ENCODE data around the gene CXCR1. TPM values are rescaled to one million over a fixed set of nuclear protein-coding genes. Genes with fewer than 3 reads are reported as not detected.

Gene CXCR1
- total and polyA plus RNA-seq, 2 of the 4 experiments (the other 2 are of a cell fraction) = not detected

DNA sequence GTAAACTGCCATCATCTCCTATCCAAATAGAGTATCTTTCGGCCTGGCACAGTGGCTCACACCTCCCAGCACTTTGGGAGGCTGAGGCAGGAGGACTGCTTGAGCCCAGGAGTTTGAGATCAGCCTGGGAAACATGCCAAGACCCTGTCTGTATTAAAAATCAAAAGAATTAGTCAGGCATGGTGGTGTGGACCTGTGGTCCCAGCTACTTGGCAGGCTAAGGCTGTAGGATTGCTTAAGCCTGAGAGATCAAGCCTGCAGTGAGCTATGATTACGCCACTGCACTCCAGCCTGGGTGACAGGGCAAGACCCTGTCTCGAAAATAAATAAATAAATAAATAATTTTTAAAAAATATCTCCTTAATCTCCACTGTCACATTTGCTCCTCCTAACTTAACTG, 35.5 kb upstream of the CXCR1 start:
- Histone ChIP-seq H2BK120ac (ENCODE audit: low read depth, low read length) (no peak overlapping the region), H3K18ac (ENCODE audit: low read depth, low read length) (no peak overlapping the region), H2AFZ (replicated peaks; ENCODE audit: low read length, poor library complexity) (no peak overlapping the region), H4K20me1 (ENCODE audit: insufficient read depth, low read length) (no peaks in the 10 kb centered on the region), H4K8ac (ENCODE audit: low read depth in 2 of 2, low read length in 2 of 2) (no peak overlapping the region), H3K4me3 (ENCODE audit: insufficient read depth, low read depth, low read length) (no peak overlapping the region), H4K5ac (ENCODE audit: low read depth, low read length) (no peak overlapping the region), H4K91ac (ENCODE audit: insufficient read depth, low read depth, low read length) (no peak overlapping the region), H3K9me1 (ENCODE audit: insufficient read depth, low read length) (no peaks in the 10 kb centered on the region), H3K4ac (ENCODE audit: low read depth, low read length) (no peak overlapping the region), H3K9ac (ENCODE audit: low read depth, low read length) (no peak overlapping the region), H3K14ac (replicated peaks; ENCODE audit: low read depth, low read length) (no peak overlapping the region), H2BK15ac (ENCODE audit: low read depth, low read length) (no peak overlapping the region), H3K27ac (ENCODE audit: insufficient read depth, low read length) (no peak overlapping the region), H3K79me1 (ENCODE audit: low read depth in 1 of 2, low read length in 2 of 2) (no peaks in the 10 kb centered on the region), H3K4me1 (ENCODE audit: control insufficient read depth, insufficient read depth, low read length) (no peaks in the 10 kb centered on the region), H3K4me2 (ENCODE audit: low read depth, low read length) (no peak overlapping the region), H2BK20ac (ENCODE audit: low read depth, low read length) (no peak overlapping the region), H3K9me3 (ENCODE audit: control insufficient read depth, insufficient read depth, low read length) (no peaks in the 10 kb centered on the region), H3K56ac (ENCODE audit: extremely low read depth, insufficient read depth, low read length) (no peak overlapping the region), H2BK5ac (ENCODE audit: low read depth, low read length, poor library complexity, severe bottlenecking) (no peak overlapping the region), H3K23ac (ENCODE audit: low read depth, low read length) (no peak overlapping the region), H3K36me3 (ENCODE audit: control insufficient read depth, insufficient read depth, low read length) (no peaks in the 10 kb centered on the region), H3K27me3 (ENCODE audit: control insufficient read depth, insufficient read depth, low read length) (peaks cover 27% of the 10 kb centered on the region), H2AK9ac (replicated peaks; ENCODE audit: low read depth, low read length, poor library complexity) (no peak overlapping the region), H2AK5ac (ENCODE audit: low read depth, low read length) (no peak overlapping the region)
- TF ChIP-seq POLR2A (IDR thresholded peaks at IDR 0.05; ENCODE audit: low read depth, low read length) (no peak), CEBPB (IDR thresholded peaks at IDR 0.05; ENCODE audit: low read depth, low read length) (peak; percentile 14; the same call in 1 of the 2 replicates)
- ChIA-PET CTCF (interaction anchor here (0.6 kb wide), 1 partner anchor 15 kb away, joined by 4 read pairs; no protein-coding TSS in a partner anchor), POLR2A (ENCODE audit: unreplicated experiment) (no interaction called here)
- ATAC-seq (ENCODE audit: low read depth) (no peak), DNase-seq (no peak)
- no TSS peak for BruUV-seq (replicated peaks)
- no CpG with 5 or more reads among the region's 3 CpGs for WGBS, 2 experiments (ENCODE audit: extremely low coverage in 2 of 2, insufficient read length in 1 of 2)
- intact Hi-C loops (cut with micrococcal nuclease) = no loop called here
- dilution Hi-C loops (cut with HindIII; ENCODE audit: low sequenced_read_pairs, unreplicated experiment) = no loop called here
- in situ Hi-C loops (cut with MboI; ENCODE audit: low sequenced_read_pairs) = no loop called here

Measured in IMR-90 (cell line).